GM19328 (cell line): Measurements from ENCODE around the gene CDH13.

ENCODE experiments used
- ATAC-seq: cut with Tn5 transposase; IDR thresholded peaks from one replicate; pipeline ENCODE4 v1.9.1; 2021; ENCODE audit warnings: mild to moderate bottlenecking, moderate library complexity; ENCODE audit not compliant: unreplicated experiment

CDH13 gene

GRCh38 chr16:83312718-83313245 is 686.0 kb downstream of the CDH13 start:
- ATAC-seq, result no peak

- ATAC-seq, result no peak
These were observed 688.5 kb downstream of the CDH13 start for GRCh38 chr16:83315271-83315670.

GRCh38 chr16:83316458-83316857 is 689.7 kb downstream of the CDH13 start:
- ATAC-seq, result no peak

GRCh38 chr16:83318390-83318789 is 691.6 kb downstream of the CDH13 start:
- ATAC-seq, result no peak

GRCh38 chr16:83328936-83329335 is 702.2 kb downstream of the CDH13 start:
- no peak for ATAC-seq

GRCh38 chr16:83329441-83329840 is 702.7 kb downstream of the CDH13 start:
- no peak for ATAC-seq

- ATAC-seq, result no peak
These were observed 703.5 kb downstream of the CDH13 start for GRCh38 chr16:83330251-83330650.

- no peak for ATAC-seq
These were observed 708.3 kb downstream of the CDH13 start for GRCh38 chr16:83335076-83335475.

GRCh38 chr16:83336603-83337002 is 709.8 kb downstream of the CDH13 start:
- no peak for ATAC-seq

GRCh38 chr16:83338138-83338537 is 711.4 kb downstream of the CDH13 start:
- ATAC-seq, result no peak

- ATAC-seq, result no peak
These were observed 712.2 kb downstream of the CDH13 start for GRCh38 chr16:83338941-83339340.

GRCh38 chr16:83343935-83344366 is 717.2 kb downstream of the CDH13 start:
- no peak for ATAC-seq

- ATAC-seq, result no peak
These were observed 719.3 kb downstream of the CDH13 start for GRCh38 chr16:83345846-83346640.

- no peak for ATAC-seq
These were observed 722.2 kb downstream of the CDH13 start for GRCh38 chr16:83348991-83349390.

- ATAC-seq, result no peak
These were observed 723.7 kb downstream of the CDH13 start for GRCh38 chr16:83350481-83350880.

- ATAC-seq, result no peak
These were observed 725.1 kb downstream of the CDH13 start for GRCh38 chr16:83351846-83352245.

GRCh38 chr16:83353241-83353640 is 726.5 kb downstream of the CDH13 start:
- ATAC-seq, result no peak

- ATAC-seq, result no peak
These were observed 727.2 kb downstream of the CDH13 start for GRCh38 chr16:83354015-83354414.

- no peak for ATAC-seq
These were observed 728.9 kb downstream of the CDH13 start for GRCh38 chr16:83355570-83356218.

- no peak for ATAC-seq
These were observed 729.5 kb downstream of the CDH13 start for GRCh38 chr16:83356266-83356665.

- ATAC-seq, result no peak
These were observed 730.2 kb downstream of the CDH13 start for GRCh38 chr16:83356986-83357385.

GRCh38 chr16:83363521-83363920 is 736.8 kb downstream of the CDH13 start:
- no peak for ATAC-seq
